ENCODE data around the gene CLDN24. TPM values are rescaled to one million over a fixed set of nuclear protein-coding genes. Genes with fewer than 3 reads are reported as not detected.
"Not testable (repeated sequence)": the region's sequence is repeated elsewhere in the genome, so short reads cannot be mapped to it uniquely, and the experiment has no call there.

CLDN24 gene
- polyA plus RNA-seq, 3 donors = not detected

GRCh38 chr4:183328832-183329231 is 6.6 kb upstream of the CLDN24 start:
- no peak overlapping the region for H3K27ac ChIP-seq (ENCODE audit: low read depth, low read length)
- 46 to 51% (median 48%) methylated on average over 7 of the region's 7 CpGs for WGBS, 3 donors

DNA sequence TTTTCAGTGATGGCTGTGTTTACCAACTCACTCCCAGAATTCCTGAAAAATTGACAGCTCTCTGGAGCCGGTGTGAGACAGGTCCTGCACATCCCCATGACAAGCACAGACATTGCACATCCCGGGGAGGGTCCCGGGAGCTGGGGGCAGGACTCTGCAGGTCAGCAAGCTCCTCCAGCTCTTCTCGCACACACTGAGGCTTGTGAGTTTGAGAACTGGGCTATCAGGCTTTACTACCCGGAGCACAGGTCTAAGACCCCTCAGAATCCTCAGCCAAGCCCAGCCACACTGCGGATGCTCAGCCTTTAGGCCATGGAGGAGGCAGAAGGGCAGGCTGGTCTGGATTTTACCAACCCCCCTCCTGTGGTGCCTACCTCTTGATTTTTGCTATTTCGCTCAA is 5.6 kb upstream of the CLDN24 start:
- H3K27ac ChIP-seq (ENCODE audit: low read depth, low read length) = no peak overlapping the region
- WGBS, 3 donors = 89 to 94% (median 91%) methylated on average over 7 of the region's 7 CpGs

DNA sequence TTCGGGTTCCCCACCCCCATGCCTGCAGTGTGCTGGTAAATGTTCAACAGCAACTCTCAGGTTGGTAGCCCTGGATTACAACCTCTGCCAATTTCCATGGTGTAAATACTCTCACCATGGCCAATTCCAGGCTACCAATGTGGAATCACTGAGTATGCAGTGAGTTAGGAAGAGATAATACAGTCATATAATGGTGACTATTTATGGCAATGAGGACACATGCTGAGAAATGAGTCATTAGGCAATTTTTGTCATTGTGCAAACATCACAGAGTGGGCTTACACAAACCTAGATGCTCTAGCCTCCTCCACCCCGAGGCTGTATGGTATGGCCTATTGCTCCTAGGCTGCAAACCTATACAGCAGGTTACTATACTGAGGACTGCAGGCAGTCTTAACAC is 4.6 kb upstream of the CLDN24 start:
- H3K27ac ChIP-seq (ENCODE audit: low read depth, low read length) = no peak overlapping the region
- 43 to 79% (median 79%) methylated on average over 2 of the region's 2 CpGs for WGBS, 3 donors

- 89 to 92% (median 92%) methylated on average over 6 of the region's 6 CpGs for WGBS, 3 donors
- H3K27ac ChIP-seq (ENCODE audit: low read depth, low read length) = not testable (repeated sequence)
Measured at GRCh38 chr4:183326387-183326786, 4.2 kb upstream of the CLDN24 start.

DNA sequence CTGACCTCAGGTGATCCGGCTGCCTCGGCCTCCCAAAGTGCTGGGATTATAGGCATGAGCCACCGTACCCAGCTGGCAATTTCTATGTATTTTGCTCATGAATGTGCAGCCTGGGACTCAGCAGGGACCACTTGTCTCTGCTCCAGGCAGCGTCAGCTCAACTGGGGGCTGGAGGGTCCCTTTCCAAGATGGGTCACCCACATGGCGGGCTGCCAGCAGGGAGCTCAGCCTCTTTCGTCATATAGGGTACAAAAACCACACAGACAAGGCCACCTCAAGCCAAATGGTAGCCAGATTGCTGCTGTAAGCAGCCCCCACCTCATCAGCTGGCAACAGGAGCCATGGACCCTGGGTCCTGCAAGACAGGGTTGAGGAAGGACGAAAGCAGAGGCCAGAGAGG is 2.4 kb upstream of the CLDN24 start:
- H3K27ac ChIP-seq (ENCODE audit: low read depth, low read length) = no peak overlapping the region
- WGBS, 3 donors = 93 to 95% (median 94%) methylated on average over 7 of the region's 7 CpGs

- H3K27ac ChIP-seq (ENCODE audit: low read depth, low read length) = not testable (repeated sequence)
- 90 to 95% (median 92%) methylated on average over 11 of the region's 11 CpGs for WGBS, 3 donors
Measured at GRCh38 chr4:183324056-183324455, 1.8 kb upstream of the CLDN24 start.

- no peak overlapping the region for H3K27ac ChIP-seq (ENCODE audit: low read depth, low read length)
- 85 to 90% (median 86%) methylated on average over 6 of the region's 6 CpGs for WGBS, 3 donors
Measured at GRCh38 chr4:183323295-183323694, 1.1 kb upstream of the CLDN24 start.

DNA sequence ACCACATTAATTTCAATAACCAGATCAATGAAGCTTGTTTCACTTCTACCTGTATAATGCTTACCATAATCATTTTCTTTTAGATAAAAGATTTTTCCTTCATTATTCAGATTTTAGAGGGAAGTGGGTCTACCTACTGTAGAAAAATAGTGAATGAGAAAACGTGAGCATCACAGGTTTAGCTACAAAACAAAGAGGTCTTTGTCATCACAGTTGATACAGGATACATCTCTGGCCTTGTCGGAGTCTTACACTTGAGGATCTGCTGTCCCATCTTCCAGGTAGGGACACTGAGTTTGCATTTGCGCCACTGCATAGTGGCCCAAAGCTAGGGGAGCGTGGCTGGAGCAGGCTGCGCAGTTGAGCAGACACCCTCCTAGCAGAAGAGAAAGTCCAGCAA is 710 bp downstream of the CLDN24 start:
- WGBS, 3 donors = 95 to 97% (median 95%) methylated on average over 5 of the region's 5 CpGs
- no peak overlapping the region for H3K27ac ChIP-seq (ENCODE audit: low read depth, low read length)

DNA sequence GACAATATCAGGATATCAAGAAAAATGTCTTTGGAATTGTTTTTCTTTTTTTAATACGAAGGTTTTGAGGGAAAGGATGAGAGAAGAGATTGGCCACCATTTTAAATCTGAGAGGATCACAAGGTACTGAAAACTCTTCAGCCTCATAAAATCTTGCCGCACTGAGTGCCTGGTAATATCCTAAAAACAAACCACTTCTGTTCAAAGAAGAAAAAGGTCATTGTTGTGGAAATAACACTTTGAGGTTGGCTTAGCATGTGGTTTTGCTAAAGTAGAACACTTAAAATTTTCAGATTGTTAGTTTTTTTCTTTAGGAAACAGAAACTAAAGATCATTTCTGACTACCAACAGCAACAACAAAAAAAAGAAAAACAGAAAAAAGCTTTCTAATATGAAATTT is 1.1 kb downstream of the CLDN24 start:
- 66 to 82% (median 67%) methylated on average over 2 of the region's 2 CpGs for WGBS, 3 donors
- no peak overlapping the region for H3K27ac ChIP-seq (ENCODE audit: low read depth, low read length)

DNA sequence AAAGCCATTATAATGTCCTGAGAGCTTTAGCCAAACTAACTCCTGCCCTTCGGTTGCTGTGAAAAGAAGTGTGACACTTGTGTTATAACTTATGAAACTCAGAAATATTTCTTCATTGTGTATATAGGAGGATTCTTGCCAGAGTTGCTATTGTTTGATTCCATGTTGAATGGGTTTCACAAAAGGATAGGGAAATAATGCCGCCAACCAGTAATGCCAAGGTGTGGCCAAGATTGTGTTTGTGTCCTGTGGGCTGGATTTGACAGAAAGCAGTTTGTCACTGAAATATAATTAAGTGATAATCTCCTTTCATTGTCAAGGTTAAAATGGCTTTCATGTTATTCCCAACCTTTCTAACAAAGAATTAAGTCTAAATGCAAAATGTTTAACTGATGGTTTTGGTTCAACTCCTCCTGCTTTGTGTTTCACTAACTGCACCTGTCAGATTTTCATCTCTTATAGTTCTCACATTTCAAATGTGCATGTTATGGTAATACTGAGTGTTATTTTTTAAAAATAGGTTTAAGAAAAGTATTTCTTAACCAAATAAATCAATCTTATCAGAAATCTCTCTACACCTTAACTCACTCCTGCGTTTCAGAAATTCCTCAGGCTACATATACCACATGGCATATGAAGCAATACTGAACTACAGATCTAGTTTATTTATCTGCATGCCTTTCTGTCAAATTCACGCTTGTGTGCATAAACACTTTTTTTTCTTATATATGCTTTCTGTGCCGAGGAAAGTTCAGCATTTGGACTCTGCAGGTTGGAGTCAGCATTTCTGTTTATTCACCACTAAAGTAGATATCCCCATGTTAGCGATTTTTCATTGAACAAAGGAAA is 1.8 kb downstream of the CLDN24 start, which contains the start of gene CLDN22:
Gene CLDN22, minus strand, starts transcription at position 66 of the 849 bp plus-strand sequence. Its CDS starts 58 bp downstream, at position 8.
- no peak within 1 kb of the TSS for H3K27ac ChIP-seq (ENCODE audit: low read depth, low read length)
- 69 to 85% (median 78%) methylated on average over 6 of the region's 6 CpGs for WGBS, 3 donors

DNA sequence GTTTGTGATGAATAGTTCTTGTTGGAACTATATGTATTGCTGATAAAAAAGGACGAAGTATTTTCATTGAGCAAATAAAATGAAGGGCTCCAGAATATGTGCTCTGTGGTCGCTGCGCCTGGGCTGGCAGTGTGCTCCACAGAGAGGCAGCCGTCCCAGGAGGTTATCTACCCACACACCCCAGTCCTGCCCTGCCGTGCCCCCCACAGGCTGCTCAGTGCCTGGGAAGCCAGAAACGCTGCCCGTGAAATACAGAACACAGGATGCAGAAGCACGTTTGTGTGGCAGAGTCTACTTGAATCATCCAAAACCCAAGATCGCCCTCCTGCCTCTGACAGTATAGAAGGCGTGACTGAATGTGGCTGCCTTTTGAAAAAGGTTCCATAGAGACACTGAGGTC is 3.6 kb downstream of the CLDN24 start:
- 67 to 88% (median 87%) methylated on average over 10 of the region's 10 CpGs for WGBS, 3 donors
- H3K27ac ChIP-seq (ENCODE audit: low read depth, low read length) = no peak overlapping the region

- 88 to 93% (median 89%) methylated on average over 9 of the region's 9 CpGs for WGBS, 3 donors
Measured at GRCh38 chr4:183314806-183315205, 7.4 kb downstream of the CLDN24 start.

GRCh38 chr4:183314336-183314735 is 7.9 kb downstream of the CLDN24 start:
- no peak overlapping the region for H3K27ac ChIP-seq (ENCODE audit: low read depth, low read length)
- WGBS, 3 donors = 94 to 97% (median 96%) methylated on average over 15 of the region's 15 CpGs

More at GRCh38 chr4:183314806-183315205, 7.4 kb downstream of the CLDN24 start:
- no peak overlapping the region for H3K27ac ChIP-seq (ENCODE audit: low read depth, low read length)

GRCh38 chr4:183312841-183313240 is 9.4 kb downstream of the CLDN24 start:
- no peak overlapping the region for H3K27ac ChIP-seq (ENCODE audit: low read depth, low read length)
- 78 to 98% (median 85%) methylated on average over 5 of the region's 5 CpGs for WGBS, 3 donors

- 84 to 89% (median 89%) methylated on average over 3 of the region's 3 CpGs for WGBS, 3 donors
- H3K27ac ChIP-seq (ENCODE audit: low read depth, low read length) = no peak overlapping the region
Measured at GRCh38 chr4:183306811-183307210, 15.4 kb downstream of the CLDN24 start.

DNA sequence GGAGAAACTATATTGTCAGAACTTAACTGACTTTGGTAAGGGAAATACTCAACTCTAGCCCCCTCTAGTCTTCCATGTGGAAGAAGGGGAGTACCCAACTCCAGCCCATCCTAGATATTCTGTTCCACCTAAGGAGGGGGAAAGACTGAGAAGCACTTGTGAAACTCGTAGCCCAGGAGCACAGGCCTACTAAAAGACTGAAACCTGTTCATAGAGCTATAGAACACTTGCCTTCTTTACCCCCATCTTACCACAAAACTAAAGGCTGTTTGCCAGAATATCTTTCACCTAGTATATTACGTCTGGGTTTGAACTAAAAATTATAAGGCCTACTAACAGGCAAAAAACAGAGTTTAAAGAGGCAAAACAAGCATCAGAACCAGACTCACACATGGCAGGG is 17.7 kb downstream of the CLDN24 start:
- 89 to 97% (median 89%) methylated on average over 2 of the region's 2 CpGs for WGBS, 3 donors

DNA sequence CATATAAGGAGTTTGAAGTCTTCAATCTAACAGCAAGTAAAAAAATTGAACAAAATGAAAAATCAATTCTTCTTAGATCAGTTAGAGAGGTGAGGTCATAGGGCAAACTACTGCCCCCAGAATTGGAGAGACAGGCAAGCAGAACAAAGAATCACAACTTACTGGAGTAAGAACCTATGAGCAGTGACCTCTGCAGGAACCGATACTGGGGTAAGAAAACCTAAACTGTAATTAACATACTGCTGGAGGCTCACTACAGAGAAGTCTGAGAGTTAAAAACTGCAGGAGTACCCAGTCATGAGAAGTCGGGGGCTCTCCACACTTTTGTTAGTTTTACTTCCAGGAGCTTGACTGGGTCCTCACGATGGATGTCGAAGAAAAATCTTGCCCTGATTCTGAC is 18.2 kb downstream of the CLDN24 start:
- no peak overlapping the region for H3K27ac ChIP-seq (ENCODE audit: low read depth, low read length)
- WGBS, 3 donors = 95 to 99% (median 99%) methylated on average over 4 of the region's 4 CpGs

More for the DNA sequence above, 17.7 kb downstream of the CLDN24 start:
- H3K27ac ChIP-seq (ENCODE audit: low read depth, low read length) = no peak overlapping the region

- WGBS, 3 donors = 80 to 93% (median 82%) methylated on average over 4 of the region's 4 CpGs
- no peak overlapping the region for H3K27ac ChIP-seq (ENCODE audit: low read depth, low read length)
Measured at GRCh38 chr4:183303301-183303700, 18.9 kb downstream of the CLDN24 start.

DNA sequence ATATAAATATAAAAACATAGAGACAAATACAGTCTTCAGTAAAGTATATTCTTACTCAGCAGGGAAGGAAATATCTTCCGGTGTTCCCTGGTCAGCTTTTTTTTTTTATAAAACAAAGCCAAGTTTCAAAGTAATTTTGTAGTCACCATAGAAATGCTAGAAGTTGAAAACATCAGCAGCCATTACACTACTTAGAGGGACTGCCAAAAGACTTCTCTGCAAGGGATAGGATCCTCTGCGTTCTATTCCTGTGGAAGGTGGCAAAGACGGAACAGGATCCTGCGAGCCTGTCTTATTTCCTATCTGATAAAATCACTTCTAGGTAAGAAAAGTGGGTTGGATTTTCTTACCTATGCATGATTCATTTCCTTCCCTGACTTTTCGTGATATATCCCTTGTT is 21.6 kb downstream of the CLDN24 start:
- no peak overlapping the region for H3K27ac ChIP-seq (ENCODE audit: low read depth, low read length)
- 65 to 70% (median 69%) methylated on average over 5 of the region's 5 CpGs for WGBS, 3 donors

DNA sequence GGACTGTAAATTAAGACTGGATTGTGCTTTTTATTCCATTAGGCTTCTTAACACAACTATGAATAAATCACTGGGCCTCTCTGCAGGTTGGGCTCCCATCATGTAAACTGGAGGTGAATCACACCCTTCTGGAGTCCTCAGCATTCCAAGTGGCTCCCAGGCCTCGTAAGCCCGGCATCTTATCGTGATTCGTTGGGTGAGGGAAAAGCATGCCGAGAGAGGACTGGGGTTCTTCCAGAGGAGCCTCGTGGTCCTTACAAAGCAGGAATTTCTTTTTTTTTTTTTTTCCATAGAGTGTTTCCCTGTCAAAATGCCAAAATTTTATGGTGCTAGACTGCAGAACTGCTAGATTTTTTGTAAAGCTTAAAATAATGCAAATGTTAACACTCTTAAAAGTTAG is 22.2 kb downstream of the CLDN24 start:
- H3K27ac ChIP-seq (ENCODE audit: low read depth, low read length) = no peak overlapping the region
- 62 to 76% (median 65%) methylated on average over 6 of the region's 6 CpGs for WGBS, 3 donors
